ENCODE results near the gene POLR1E. TPM values are rescaled to one million over a fixed set of nuclear protein-coding genes. Genes with fewer than 3 reads are reported as not detected.

POLR1E gene
- total RNA-seq, 1 experiment from 2014 or later: 21.8 TPM

- TF ChIP-seq EZH2 (IDR thresholded peaks at IDR 0.05; ENCODE audit: low read depth) (no peak), CTCF (conservative IDR thresholded peaks at IDR 0.05) (no peak)
- BruUV-seq (replicated peaks): no TSS peak
- H3K4me3 ChIP-seq: no peak overlapping the region
- H2AFZ ChIP-seq: no peak overlapping the region
- intact Hi-C loops (cut with micrococcal nuclease; ENCODE audit: unreplicated experiment): no loop called here
- no peaks in the 10 kb centered on the region for H3K79me2 ChIP-seq (ENCODE audit: low read depth)
- no peaks in the 10 kb centered on the region for H3K36me3 ChIP-seq (ENCODE audit: low read depth)
- no peaks in the 10 kb centered on the region for H3F3A ChIP-seq (ENCODE audit: insufficient read depth, low read depth)
- DNase-seq: no peak
- ChIA-PET POLR2A (ENCODE audit: unreplicated experiment) (interaction anchor here (0.5 to 0.7 kb wide), 2 partner anchors 267 to 431 kb away, joined by 3 to 4 read pairs; no protein-coding TSS in a partner anchor), CTCF (no interaction called here)
- H3K27me3 ChIP-seq (ENCODE audit: insufficient read depth, low read depth): no peaks in the 10 kb centered on the region
- no peaks in the 10 kb centered on the region for H4K20me1 ChIP-seq (ENCODE audit: insufficient read depth)
- no peaks in the 10 kb centered on the region for H3K9me2 ChIP-seq (ENCODE audit: insufficient read depth)
- no peaks in the 10 kb centered on the region for H3K9me3 ChIP-seq (ENCODE audit: insufficient read depth, low read depth)
- no peak overlapping the region for H3K27ac ChIP-seq
- no peak overlapping the region for H3K4me2 ChIP-seq
- H3K4me1 ChIP-seq (replicated peaks; ENCODE audit: insufficient read depth): no peaks in the 10 kb centered on the region
Measured at GRCh38 chr9:37549527-37549926, 63.8 kb downstream of the POLR1E start.

- POLR2A ChIA-PET (ENCODE audit: unreplicated experiment): no interaction called here
- intact Hi-C loops (cut with micrococcal nuclease; ENCODE audit: unreplicated experiment): no loop called here
- BruUV-seq (replicated peaks): no TSS peak
Measured at GRCh38 chr9:37550781-37551180, 65.0 kb downstream of the POLR1E start.

GRCh38 chr9:37551468-37551867 lies 65.7 kb downstream of the POLR1E start:
- Histone ChIP-seq H3K36me3 (ENCODE audit: low read depth) (no peaks in the 10 kb centered on the region), H3K4me3 (no peak overlapping the region), H3K27me3 (ENCODE audit: insufficient read depth, low read depth) (no peaks in the 10 kb centered on the region), H3K4me1 (replicated peaks; ENCODE audit: insufficient read depth) (no peaks in the 10 kb centered on the region), H3K9me3 (ENCODE audit: insufficient read depth, low read depth) (no peaks in the 10 kb centered on the region), H3K27ac (no peak overlapping the region), H4K20me1 (ENCODE audit: insufficient read depth) (no peaks in the 10 kb centered on the region), H3K79me2 (ENCODE audit: low read depth) (no peaks in the 10 kb centered on the region), H3K4me2 (no peak overlapping the region), H3F3A (ENCODE audit: insufficient read depth, low read depth) (no peaks in the 10 kb centered on the region), H2AFZ (no peak overlapping the region), H3K9me2 (ENCODE audit: insufficient read depth) (no peaks in the 10 kb centered on the region)
- no peak for DNase-seq
- intact Hi-C loops (cut with micrococcal nuclease; ENCODE audit: unreplicated experiment): no loop called here
- TF ChIP-seq CTCF (conservative IDR thresholded peaks at IDR 0.05): no peak
- TF ChIP-seq EZH2 (IDR thresholded peaks at IDR 0.05; ENCODE audit: low read depth): no peak
- BruUV-seq (replicated peaks): no TSS peak
- ChIA-PET CTCF (no interaction called here), POLR2A (ENCODE audit: unreplicated experiment) (no interaction called here)

More at GRCh38 chr9:37550781-37551180, 65.0 kb downstream of the POLR1E start:
- Histone ChIP-seq H3K27ac (no peak overlapping the region), H3K79me2 (ENCODE audit: low read depth) (no peaks in the 10 kb centered on the region), H3K9me3 (ENCODE audit: insufficient read depth, low read depth) (no peaks in the 10 kb centered on the region), H3K27me3 (ENCODE audit: insufficient read depth, low read depth) (no peaks in the 10 kb centered on the region), H3K4me1 (replicated peaks; ENCODE audit: insufficient read depth) (no peaks in the 10 kb centered on the region), H3K4me3 (no peak overlapping the region), H2AFZ (no peak overlapping the region), H4K20me1 (ENCODE audit: insufficient read depth) (no peaks in the 10 kb centered on the region), H3K4me2 (no peak overlapping the region), H3K9me2 (ENCODE audit: insufficient read depth) (no peaks in the 10 kb centered on the region), H3K36me3 (ENCODE audit: low read depth) (no peaks in the 10 kb centered on the region), H3F3A (ENCODE audit: insufficient read depth, low read depth) (no peaks in the 10 kb centered on the region)
- DNase-seq: no peak
- CTCF ChIA-PET: no interaction called here
- TF ChIP-seq EZH2 (IDR thresholded peaks at IDR 0.05; ENCODE audit: low read depth): no peak
- TF ChIP-seq CTCF (conservative IDR thresholded peaks at IDR 0.05): no peak
